H9 (cell line): ENCODE measurements around the gene IRS2. TPM values are rescaled to one million over a fixed set of nuclear protein-coding genes. Genes with fewer than 3 reads are reported as not detected.

Experiments
- DNase-seq: peaks from one replicate; pipeline ENCODE4 v3.0.0-alpha.2; 2017
- H2AFZ ChIP-seq: one replicate; pipeline ENCODE4 v1.6.1; 2013; ENCODE audit warnings: mild to moderate bottlenecking, low read length, control low read depth, moderate library complexity
- H2AK5ac ChIP-seq: 2 replicates; pipeline ENCODE4 v1.6.1; 2013; ENCODE audit warnings: low read length, control low read depth, mixed read lengths; ENCODE audit not compliant: insufficient read length
- H2BK120ac ChIP-seq: one replicate; pipeline ENCODE4 v1.6.1; 2013; ENCODE audit warnings: low read depth, mild to moderate bottlenecking, low read length, control low read depth, inconsistent platforms; ENCODE audit not compliant: poor library complexity, severe bottlenecking
- H2BK12ac ChIP-seq: 2 replicates; pipeline ENCODE4 v1.6.1; 2013; ENCODE audit warnings: low read length, control low read depth, mixed read lengths, low read depth; ENCODE audit not compliant: insufficient read length
- H2BK15ac ChIP-seq: 2 replicates; pipeline ENCODE4 v1.6.1; 2013; ENCODE audit warnings: low read depth, low read length, control low read depth
- H2BK20ac ChIP-seq: one replicate; pipeline ENCODE4 v1.6.1; 2013; ENCODE audit warnings: low read depth, mild to moderate bottlenecking, low read length, control low read depth, inconsistent platforms; ENCODE audit not compliant: poor library complexity, severe bottlenecking
- H2BK5ac ChIP-seq: 2 replicates; pipeline ENCODE4 v1.6.1; 2013; ENCODE audit warnings: low read length, control low read depth, mixed read lengths; ENCODE audit not compliant: insufficient read length
- H3K14ac ChIP-seq: 2 replicates; pipeline ENCODE4 v1.6.1; 2013; ENCODE audit warnings: low read length, control low read depth; ENCODE audit not compliant: insufficient read depth
- H3K18ac ChIP-seq: 2 replicates; pipeline ENCODE4 v1.6.1; 2013; ENCODE audit warnings: low read depth, mild to moderate bottlenecking, mixed read lengths, low read length, control low read depth; ENCODE audit not compliant: insufficient read length
- H3K23ac ChIP-seq: 2 replicates; pipeline ENCODE4 v1.6.1; 2013; ENCODE audit warnings: low read length, control low read depth, mixed read lengths, low read depth; ENCODE audit not compliant: insufficient read length
- H3K23me2 ChIP-seq: 2 replicates; pipeline ENCODE4 v1.6.1; 2013; ENCODE audit warnings: low read depth, mild to moderate bottlenecking, mixed read lengths, low read length, control low read depth; ENCODE audit not compliant: insufficient read length, poor library complexity, severe bottlenecking
- H3K27ac ChIP-seq: 2 replicates; pipeline ENCODE4 v1.5.1; 2013; ENCODE audit warnings: low read length, control low read depth, mixed read lengths, low read depth; ENCODE audit not compliant: insufficient read length
- H3K27me3 ChIP-seq: 2 replicates; pipeline ENCODE4 v1.6.1; 2013; ENCODE audit warnings: low read length, control low read depth, inconsistent platforms; ENCODE audit not compliant: insufficient read depth
- H3K4ac ChIP-seq: 2 replicates; pipeline ENCODE4 v1.6.1; 2013; ENCODE audit warnings: low read depth, mild to moderate bottlenecking, control low read depth, inconsistent platforms, low read length, moderate library complexity
- H3K4me1 ChIP-seq: 2 replicates; pipeline ENCODE4 v1.6.1; 2013; ENCODE audit warnings: low read length, control low read depth, inconsistent platforms; ENCODE audit not compliant: insufficient read depth
- H3K4me2 ChIP-seq: 2 replicates; pipeline ENCODE4 v1.6.1; 2013; ENCODE audit warnings: low read length, control low read depth, mixed read lengths; ENCODE audit not compliant: insufficient read length, insufficient read depth
- H3K56ac ChIP-seq: 2 replicates; pipeline ENCODE4 v1.6.1; 2013; ENCODE audit warnings: low read depth, mild to moderate bottlenecking, mixed read lengths, low read length, control low read depth; ENCODE audit not compliant: insufficient read length
- H3K79me1 ChIP-seq: 2 replicates; pipeline ENCODE4 v1.6.1; 2013; ENCODE audit warnings: low read depth, mild to moderate bottlenecking, moderate library complexity, low read length, control low read depth, inconsistent platforms; ENCODE audit not compliant: insufficient read depth, poor library complexity, severe bottlenecking
- H3K79me2 ChIP-seq: 2 replicates; pipeline ENCODE4 v1.6.1; 2013; ENCODE audit warnings: low read length, control low read depth, inconsistent platforms; ENCODE audit not compliant: insufficient read depth
- H3K9ac ChIP-seq: 2 replicates; pipeline ENCODE4 v1.6.1; 2013; ENCODE audit warnings: low read length, control low read depth, mixed read lengths; ENCODE audit not compliant: insufficient read length; ENCODE audit errors: extremely low read depth
- H3K9me3 ChIP-seq: one replicate; pipeline ENCODE4 v1.6.1; 2013; ENCODE audit warnings: low read depth, low read length, inconsistent platforms; ENCODE audit not compliant: control insufficient read depth
- H3T11ph ChIP-seq: one replicate; pipeline ENCODE4 v1.6.1; 2013; ENCODE audit warnings: mild to moderate bottlenecking, low read length, control low read depth, inconsistent platforms
- H4K20me1 ChIP-seq: one replicate; pipeline ENCODE4 v1.6.1; 2013; ENCODE audit not compliant: control insufficient read depth, insufficient read length, insufficient read depth
- H4K5ac ChIP-seq: 2 replicates; pipeline ENCODE4 v1.6.1; 2013; ENCODE audit warnings: low read depth, mild to moderate bottlenecking, mixed read lengths, low read length, control low read depth; ENCODE audit not compliant: insufficient read length
- H4K8ac ChIP-seq: replicated peaks from 2 replicates; pipeline ENCODE4 v1.6.1; 2013; ENCODE audit warnings: low read length, control low read depth, mixed read lengths, low read depth; ENCODE audit not compliant: insufficient read length
- H4K91ac ChIP-seq: 2 replicates; pipeline ENCODE4 v1.6.1; 2013; ENCODE audit warnings: low read depth, mild to moderate bottlenecking, moderate library complexity, mixed read lengths, low read length, control low read depth; ENCODE audit not compliant: insufficient read length
- H3K27ac Mint-ChIP-seq, 3 experiments: 2 replicates in 2 of 3; 3 replicates in 1 of 3; pipeline ENCODE4 v1.8.0; 2020 to 2021; ENCODE audit warnings: mixed read lengths in 3 of 3, mild to moderate bottlenecking in 1 of 3, moderate library complexity in 1 of 3
- H3K27me3 Mint-ChIP-seq: 2 replicates; pipeline ENCODE4 v1.8.0; 2021; ENCODE audit warnings: low read depth, mild to moderate bottlenecking, moderate library complexity, mixed read lengths
- H3K36me3 Mint-ChIP-seq, 3 experiments: 2 replicates in 2 of 3; 3 replicates in 1 of 3; pipeline ENCODE4 v1.8.0; 2020 to 2021; ENCODE audit warnings: low read depth in 3 of 3, mixed read lengths in 3 of 3; ENCODE audit not compliant: insufficient read depth in 1 of 3
- H3K4me1 Mint-ChIP-seq, 2 experiments: 2 replicates each; pipeline ENCODE4 v1.8.0; 2020; ENCODE audit warnings: mixed read lengths in 2 of 2
- H3K4me3 Mint-ChIP-seq, 2 experiments: 2 replicates in 1 of 2; 3 replicates in 1 of 2; pipeline ENCODE4 v1.8.0; 2020 to 2021; ENCODE audit warnings: mild to moderate bottlenecking in 2 of 2, mixed read lengths in 2 of 2, moderate library complexity in 1 of 2
- H3K9me3 Mint-ChIP-seq, 2 experiments: 2 replicates in 1 of 2; 3 replicates in 1 of 2; pipeline ENCODE4 v1.8.0; 2020; ENCODE audit warnings: mild to moderate bottlenecking in 2 of 2, mixed read lengths in 2 of 2, moderate library complexity in 1 of 2
- WGBS: extraction: QIAGEN DNeasy Blood & Tissue Kit; methylation state at CpG from one replicate; pipeline ENCODE4 v1.1.7; 2013; ENCODE audit warnings: missing lambda C conversion rate, low lambda C conversion rate, mixed read lengths; ENCODE audit not compliant: insufficient read length; ENCODE audit errors: extremely low coverage; 5-methylcytosine and 5-hydroxymethylcytosine counted together
- total RNA-seq: library from RNA; stranded (reverse); gene quantifications from 2 replicates; pipeline ENCODE4 v1.2.1, GENCODE V29; 2021
- TF ChIP-seq, protein P1 (sequence below): fragments of 200-600 bp; sonication (generic); conservative IDR thresholded peaks from 3 replicates; pipeline ENCODE4 v1.8.0; 2021; ENCODE audit warnings: antibody characterized with exemption, mild to moderate bottlenecking

Gene IRS2
- total RNA-seq, 1 experiment from 2014 or later = 10.1 TPM

GRCh38 chr13:109833940-109834339 is 47.6 kb upstream of the IRS2 start:
- H4K20me1 ChIP-seq = no peaks in the 10 kb centered on the region
- H3K36me3 Mint-ChIP-seq = peaks cover 2 to 10% (median 5%) of the 10 kb centered on the region in 3 experiments; a peak in 5 of 7 replicates
- peaks cover 4 to 7% of the 10 kb centered on the region in 2 experiments; a peak in 4 of 5 replicates for H3K9me3 Mint-ChIP-seq
- no peak overlapping the region for H2AK5ac ChIP-seq
- H3K14ac ChIP-seq = no peak overlapping the region
- no peak overlapping the region for H4K5ac ChIP-seq
- no peak overlapping the region for H3K27ac ChIP-seq
- H3K23me2 ChIP-seq = no peaks in the 10 kb centered on the region
- no peak overlapping the region for H2AFZ ChIP-seq
- no peak overlapping the region for H2BK12ac ChIP-seq
- WGBS = no CpG with 5 or more reads among the region's 5 CpGs
- H3K4me2 ChIP-seq = no peak overlapping the region
- no peak overlapping the region for H4K8ac ChIP-seq
- peaks cover 2% of the 10 kb centered on the region; the same call in 1 of the 2 replicates for H3K27me3 Mint-ChIP-seq
- H2BK5ac ChIP-seq = no peak overlapping the region
- no peaks in the 10 kb centered on the region for H3K79me1 ChIP-seq
- H3K4me1 Mint-ChIP-seq = peaks cover 13% of the 10 kb centered on the region in 2 experiments
- H4K91ac ChIP-seq = no peak overlapping the region
- H3K9me3 ChIP-seq = no peaks in the 10 kb centered on the region
- H3K23ac ChIP-seq = no peak overlapping the region
- TF ChIP-seq, protein P1, sequence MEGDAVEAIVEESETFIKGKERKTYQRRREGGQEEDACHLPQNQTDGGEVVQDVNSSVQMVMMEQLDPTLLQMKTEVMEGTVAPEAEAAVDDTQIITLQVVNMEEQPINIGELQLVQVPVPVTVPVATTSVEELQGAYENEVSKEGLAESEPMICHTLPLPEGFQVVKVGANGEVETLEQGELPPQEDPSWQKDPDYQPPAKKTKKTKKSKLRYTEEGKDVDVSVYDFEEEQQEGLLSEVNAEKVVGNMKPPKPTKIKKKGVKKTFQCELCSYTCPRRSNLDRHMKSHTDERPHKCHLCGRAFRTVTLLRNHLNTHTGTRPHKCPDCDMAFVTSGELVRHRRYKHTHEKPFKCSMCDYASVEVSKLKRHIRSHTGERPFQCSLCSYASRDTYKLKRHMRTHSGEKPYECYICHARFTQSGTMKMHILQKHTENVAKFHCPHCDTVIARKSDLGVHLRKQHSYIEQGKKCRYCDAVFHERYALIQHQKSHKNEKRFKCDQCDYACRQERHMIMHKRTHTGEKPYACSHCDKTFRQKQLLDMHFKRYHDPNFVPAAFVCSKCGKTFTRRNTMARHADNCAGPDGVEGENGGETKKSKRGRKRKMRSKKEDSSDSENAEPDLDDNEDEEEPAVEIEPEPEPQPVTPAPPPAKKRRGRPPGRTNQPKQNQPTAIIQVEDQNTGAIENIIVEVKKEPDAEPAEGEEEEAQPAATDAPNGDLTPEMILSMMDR = no peak
- no peaks in the 10 kb centered on the region for H3K79me2 ChIP-seq
- H3K4ac ChIP-seq = no peak overlapping the region
- no peak overlapping the region for H3T11ph ChIP-seq
- no peak overlapping the region for H3K56ac ChIP-seq
- no peak overlapping the region for H3K4me3 Mint-ChIP-seq
- no peak overlapping the region for H3K9ac ChIP-seq
- no peak for DNase-seq
- no peak overlapping the region for H3K27ac Mint-ChIP-seq
- no peak overlapping the region for H2BK20ac ChIP-seq
- H2BK15ac ChIP-seq = no peak overlapping the region
- no peak overlapping the region for H3K18ac ChIP-seq
- H3K4me1 ChIP-seq = no peaks in the 10 kb centered on the region
- H2BK120ac ChIP-seq = no peak overlapping the region
- H3K27me3 ChIP-seq = no peaks in the 10 kb centered on the region
